NCI-H748 (cell line): Measurements from ENCODE around the gene WDR82.

Experiments
- DNase-seq: peaks from one replicate; lab custom pipeline; 2025; ENCODE audit not compliant: unreplicated experiment; lab: John Stamatoyannopoulos, UW

Gene WDR82, protein sequence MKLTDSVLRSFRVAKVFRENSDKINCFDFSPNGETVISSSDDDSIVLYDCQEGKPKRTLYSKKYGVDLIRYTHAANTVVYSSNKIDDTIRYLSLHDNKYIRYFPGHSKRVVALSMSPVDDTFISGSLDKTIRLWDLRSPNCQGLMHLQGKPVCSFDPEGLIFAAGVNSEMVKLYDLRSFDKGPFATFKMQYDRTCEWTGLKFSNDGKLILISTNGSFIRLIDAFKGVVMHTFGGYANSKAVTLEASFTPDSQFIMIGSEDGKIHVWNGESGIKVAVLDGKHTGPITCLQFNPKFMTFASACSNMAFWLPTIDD

DNA sequence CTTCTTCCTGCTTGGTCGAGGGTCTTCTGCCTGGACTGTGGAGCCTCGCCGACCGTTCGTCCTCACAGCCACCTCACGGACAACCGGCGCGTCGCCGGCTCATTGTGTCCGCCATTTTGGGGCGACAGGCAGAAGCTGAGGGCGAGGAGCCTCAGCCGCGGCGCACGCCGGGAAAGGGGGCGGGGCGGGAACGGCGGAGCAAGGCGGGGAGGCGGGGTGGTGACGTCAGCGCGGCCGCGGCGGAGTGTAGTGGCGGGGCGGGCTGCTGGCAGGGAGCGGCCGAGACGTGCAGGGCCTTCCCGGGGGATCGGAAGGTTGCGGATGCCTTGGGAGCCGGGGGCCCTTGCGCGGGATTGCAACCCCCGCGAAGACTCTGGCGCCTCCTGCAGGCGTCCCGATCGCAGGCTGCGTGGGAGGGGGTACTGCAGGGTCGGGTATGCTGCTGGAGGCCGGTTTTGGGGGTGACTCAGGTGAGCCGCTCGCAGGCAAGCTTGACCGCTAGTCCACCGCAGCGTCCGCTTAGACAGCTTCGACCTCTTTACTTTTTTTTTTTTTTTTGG lies at the start of gene WDR82:
Gene WDR82 (minus strand): TSS at position 140 of the 560 bp plus-strand sequence. CDS start 288 bp downstream, outside the sequence.
- DNase-seq = peak; percentile 90

DNA sequence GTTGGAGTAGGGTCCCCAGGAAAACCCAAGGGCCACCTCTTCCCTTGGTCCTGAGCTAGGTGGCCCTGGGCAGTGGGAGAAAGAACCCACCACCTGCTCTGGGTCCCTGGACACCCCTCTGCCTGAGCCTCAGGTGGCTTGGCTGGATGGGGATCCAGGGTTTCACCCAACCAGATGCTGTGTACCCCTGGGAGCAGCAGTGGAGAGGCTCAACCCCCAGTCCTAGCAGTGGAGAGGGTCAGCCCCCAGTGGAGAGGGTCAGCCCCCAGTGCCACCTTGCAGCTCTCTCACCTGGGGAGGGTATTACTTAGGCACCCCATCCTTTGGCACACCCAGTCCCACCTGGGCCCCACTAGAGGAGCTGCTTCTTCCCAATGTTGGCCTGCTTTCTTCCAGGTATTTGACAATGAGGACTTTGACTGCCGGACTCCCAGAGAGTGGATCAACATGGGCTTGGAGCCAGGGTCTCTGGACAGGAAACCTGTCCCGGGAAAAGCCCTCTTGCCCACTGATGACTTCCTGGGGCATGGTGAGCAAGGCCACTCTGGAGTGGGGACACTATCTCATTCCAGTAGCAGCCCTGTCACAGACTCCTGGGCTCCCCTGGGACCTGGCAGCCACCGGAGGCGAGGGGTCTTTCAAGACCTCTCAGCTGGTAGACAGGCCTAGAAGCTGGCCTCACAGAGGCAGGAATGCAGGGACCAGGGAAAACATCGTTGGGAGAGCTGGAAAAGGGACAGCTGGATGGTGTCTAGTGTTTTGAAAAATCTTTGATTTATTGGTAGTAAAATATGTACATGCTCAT lies 49.2 kb upstream of the WDR82 start:
- no peak for DNase-seq

DNA sequence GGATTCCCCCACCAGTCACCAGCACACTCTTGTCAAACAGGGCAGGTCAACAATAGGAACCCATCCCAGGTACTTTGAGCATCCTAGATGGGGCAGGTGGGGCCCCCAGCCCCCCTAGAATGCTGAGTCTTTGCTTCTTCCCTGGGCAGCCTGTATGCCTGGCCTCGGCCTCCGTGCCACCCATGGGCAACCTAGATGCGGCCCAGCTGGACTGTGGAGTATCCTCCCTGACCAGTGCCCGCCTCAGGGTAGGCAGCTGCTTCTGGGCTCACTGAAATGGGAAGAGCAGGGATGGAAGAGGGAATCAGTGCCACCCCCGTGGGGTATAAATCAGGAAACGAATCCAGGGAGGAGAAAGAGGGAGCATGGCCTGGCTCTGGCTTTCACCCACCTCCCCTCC lies 48.5 kb upstream of the WDR82 start:
- DNase-seq = no peak

DNA sequence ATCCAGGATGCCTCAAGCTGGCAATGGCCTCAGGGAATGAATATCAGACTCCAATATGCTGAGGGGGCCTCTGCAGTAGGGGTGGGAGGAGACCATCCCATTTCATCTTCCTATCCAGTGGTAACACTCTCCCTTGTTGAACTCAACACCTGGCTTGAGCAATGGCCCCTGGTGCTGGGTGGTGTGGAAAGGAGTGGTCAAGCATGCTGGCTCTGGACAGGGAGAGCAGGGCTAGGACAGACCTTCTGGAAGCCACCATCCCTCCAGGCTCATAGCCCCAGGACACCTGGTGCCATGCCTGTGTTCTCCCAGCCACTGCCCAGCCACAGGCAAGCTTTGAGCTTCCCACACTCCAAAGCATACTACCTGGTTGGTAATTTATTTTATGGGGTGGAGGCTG lies 47.2 kb upstream of the WDR82 start:
- DNase-seq = no peak

DNA sequence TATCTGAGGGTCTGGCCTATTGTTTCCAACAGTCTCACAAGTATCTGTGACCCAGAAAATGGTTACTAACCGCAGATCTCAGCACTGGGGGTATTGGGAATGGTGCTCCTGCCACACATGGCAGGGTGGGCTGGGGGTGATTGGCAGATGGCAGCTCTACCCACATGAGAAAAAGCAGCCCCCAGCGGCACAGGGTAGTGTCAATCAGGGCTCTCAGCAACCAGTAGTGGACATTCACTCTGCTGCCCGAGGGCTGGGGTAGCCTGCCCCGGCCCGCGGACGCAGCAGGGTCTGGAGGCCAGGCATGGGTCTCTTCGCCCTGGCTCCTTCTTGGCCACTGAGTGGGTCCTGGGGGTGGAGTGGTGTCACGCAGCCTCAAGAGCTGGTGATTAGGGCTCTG lies 46.2 kb upstream of the WDR82 start:
- no peak for DNase-seq

DNA sequence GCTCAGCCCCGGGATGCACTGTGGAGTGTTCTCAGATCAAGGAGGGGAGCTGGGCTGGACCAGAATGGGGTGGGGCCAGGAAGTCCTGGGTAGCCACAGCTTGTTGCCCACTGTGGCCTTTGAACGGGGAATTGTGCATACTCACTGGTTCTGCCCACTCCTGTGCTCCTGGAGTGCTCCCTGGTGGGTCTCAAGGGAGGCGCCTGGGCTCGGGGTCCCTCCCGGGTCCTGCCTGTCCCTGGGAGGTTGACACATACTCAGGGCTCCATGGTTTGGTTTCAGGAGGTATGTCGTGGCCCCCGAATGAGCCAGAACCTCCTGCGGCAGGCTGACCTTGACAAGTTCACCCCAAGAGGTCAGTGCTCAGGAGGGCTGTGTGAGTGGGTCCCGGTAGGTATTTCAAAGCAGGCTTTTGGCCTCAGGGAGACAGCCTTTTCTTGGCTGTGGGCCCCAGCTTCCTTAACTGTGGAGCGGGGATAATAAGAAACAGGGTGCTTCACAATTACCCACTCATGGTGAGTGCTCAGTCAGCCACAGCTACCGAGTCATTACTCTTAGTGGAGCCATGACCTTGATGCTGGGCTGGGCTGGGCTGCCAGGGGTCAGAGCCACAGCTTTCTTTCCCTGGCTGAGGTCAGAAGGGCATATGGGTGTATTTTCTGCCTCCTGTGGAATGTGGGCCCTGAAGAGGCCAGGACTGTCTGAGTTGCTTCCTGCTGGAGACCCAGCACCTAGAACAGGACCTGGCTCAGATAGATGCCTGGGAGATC lies 45.3 kb upstream of the WDR82 start:
- DNase-seq = no peak

DNA sequence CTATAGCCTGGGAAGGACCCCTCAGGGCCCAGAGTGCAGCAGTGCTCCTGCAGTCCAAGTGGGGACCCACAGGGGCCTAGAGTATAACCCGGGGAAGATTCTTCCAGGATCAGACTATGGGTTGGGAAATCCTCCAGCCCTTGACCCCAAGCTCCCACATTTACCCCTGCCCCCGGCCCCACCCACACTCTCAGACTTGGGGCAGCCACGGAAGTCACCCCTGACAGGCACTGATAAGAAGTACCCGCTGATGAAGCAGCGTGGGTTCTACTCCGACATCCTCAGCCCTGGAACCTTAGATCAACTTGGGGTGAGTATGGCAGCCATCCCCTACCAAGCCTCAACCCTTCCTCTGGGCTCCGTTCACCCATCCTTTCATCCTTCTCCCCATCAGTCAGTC lies 44.0 kb upstream of the WDR82 start:
- DNase-seq = no peak

DNA sequence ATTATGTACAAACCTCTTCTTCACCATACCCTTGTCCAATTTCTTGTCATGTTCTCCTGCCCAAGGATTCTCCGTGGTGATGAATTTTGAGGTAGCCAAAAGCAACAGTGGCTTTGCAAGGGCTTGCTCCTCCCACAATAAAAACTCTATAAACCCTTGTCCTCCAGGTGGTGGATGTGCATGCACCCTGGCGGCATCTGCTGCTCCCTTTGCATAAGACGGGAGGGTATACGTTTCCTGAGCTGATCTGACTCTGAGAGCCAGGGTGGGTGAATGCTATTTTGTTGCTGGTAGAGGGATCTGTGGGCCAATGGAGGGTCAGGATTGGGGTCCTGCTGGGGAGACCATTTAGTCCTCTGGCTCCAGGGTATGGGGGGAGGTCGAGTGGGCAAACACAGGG lies 43.0 kb upstream of the WDR82 start:
- peak; percentile 9 for DNase-seq

DNA sequence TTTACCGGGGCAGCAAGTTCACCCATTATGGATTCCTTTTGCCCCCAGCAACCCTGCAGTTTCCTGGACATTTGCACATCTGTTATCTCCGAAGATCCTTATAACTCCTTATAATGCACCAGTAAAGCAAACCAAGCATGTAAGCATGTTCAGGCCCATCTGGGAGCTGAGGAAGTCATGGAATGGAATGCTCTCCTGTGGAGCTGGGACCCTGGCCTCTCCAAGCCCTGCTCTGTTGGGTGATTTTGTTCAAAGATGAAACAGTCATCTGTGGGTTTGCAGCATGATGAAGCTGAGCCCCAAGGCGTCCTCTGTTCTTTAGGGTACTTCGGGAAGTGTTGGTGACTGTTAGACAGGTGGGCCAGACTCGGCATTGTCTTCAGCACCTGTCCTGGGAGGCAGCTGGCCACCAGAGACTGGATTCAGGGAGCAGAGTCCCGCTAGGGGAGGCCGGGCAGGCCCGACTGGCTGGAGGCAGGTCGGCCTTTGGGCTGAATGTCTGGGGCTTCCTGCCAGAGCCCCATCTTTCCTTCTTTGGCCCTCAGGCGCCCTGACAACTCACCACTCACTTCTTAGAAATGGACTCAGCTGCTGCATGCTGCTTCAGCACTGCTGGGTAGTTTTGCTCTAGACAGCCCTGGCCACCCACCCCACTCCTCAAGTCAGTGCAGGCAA lies 41.6 kb upstream of the WDR82 start:
- DNase-seq = no peak

DNA sequence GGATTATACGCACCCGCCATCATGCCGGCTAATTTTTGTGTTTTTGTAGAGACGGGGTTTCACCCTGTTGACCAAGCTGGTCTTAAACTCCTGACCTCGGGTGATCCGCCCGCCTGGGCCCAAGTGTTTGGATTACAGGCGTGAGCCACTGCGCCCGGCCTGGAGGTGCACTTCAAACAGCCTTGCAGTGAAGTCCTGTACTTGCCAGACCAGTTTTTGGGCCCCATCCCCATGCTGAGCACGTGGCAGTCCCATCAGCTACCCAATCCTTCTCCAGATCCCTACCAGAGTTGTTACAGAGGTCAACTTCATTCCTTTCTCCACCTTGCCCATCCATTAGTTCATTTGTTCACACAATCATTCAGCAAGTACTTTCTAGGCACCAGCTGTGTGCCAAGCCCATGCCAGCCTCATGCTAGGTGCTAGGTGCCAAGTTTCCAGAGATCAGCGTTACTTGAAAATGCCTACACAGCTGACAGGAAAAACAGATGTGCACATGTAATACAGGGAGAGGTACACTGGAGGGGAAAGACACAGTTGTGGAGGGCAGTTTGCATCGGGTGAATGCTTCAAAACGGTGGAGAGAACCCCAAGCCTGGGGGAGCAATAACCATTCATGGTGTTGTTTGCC lies 39.9 kb upstream of the WDR82 start:
- DNase-seq = no peak

DNA sequence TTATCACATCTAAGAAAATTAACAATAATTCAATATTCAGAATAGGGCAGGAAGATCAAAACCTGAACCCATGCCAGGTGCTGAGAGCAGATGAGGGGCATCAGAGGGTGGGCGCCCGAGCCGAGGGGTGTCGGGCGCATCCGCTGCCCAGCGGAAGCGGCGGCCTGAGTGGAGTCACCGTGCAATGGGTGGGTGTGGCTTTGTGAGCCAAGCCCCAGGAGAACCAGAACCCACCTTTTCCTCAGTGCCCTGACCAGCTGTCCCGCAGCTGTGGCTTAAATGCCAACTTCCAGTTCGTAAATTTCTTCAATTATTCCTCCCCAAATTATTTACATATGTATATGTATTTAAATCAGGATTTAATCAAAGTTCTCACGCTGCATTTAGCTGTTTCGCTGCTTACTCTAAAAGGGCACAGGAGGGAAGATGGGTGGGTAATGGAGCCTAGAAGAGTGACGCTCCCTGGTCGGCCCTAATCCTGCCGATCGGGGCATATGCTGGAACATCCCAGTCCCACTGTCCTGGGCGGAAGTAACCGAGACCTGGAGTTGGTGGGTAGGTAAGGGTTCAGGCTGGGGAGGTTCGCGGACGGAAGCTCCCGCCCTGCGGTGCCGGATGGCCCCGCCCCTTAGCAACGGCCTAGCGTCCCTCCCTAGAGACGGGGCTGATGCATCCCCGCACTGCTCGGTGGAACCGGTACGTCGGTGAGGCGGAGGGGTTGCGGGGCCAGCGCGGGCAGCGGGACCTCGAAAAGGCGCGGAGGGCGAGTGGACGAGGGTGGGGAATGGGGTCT lies 39.0 kb upstream of the WDR82 start:
- DNase-seq = peak; percentile 83

DNA sequence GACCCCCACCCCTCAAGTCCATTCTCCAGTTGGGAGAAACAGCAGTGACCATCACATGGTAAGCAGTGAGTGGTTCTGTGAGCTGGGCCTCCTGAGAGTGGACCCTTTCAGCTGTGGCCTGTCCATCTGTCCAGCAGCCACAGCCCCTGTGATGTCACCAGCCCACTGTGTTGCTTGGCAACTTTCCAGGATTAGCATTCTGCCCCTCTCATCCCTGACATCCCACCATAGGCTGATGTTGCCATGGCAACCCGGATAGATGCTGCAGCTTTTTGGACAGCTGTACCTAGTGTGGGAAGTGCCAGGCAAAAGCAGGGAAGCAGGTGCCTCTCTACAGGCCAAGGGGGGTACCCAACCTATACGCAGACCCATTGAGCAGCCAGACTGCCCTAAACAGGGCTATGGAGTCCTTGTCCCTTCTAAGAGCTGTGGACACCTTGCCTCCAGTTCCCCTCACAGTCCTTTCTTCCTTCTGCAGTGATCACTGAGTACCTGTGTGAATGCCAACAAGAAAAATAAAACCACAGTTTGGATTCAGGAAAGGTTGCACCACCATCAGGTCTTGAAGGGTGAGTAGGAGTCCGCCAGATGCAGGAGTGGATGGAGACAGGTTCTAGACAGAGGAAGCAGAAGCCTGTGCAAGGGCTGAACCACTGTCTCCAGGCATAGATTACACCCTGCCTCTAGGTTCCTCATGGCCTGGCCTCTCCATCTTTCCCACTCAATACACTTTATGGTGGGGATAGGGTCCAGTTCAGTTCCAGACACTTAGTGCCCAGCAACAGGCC lies 37.7 kb upstream of the WDR82 start, which contains the start of gene DNAH1:
Gene DNAH1 (plus strand): TSS at position 343 of the 788 bp plus-strand sequence. CDS start 6,124 bp downstream, outside the sequence.
- DNase-seq = peak; percentile 91

DNA sequence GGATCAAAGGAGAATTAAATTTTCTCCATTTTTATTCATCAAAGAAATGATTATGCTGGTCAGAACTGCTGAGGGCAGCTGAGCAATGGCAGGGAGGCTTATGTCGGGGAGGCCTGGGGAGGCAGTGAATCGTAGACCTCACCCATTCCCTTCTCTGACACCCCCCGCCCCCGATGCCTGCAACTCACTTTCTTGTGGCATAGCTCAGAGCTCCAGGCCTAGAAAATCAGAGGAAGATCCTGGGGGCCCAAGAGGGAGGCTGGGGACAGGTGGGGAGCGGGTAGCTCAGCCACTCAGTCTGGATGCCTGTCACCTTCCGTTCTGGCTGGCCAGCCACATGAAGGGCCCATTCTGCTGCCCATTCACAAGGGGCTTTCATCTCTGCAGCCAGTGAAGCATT lies 36.6 kb upstream of the WDR82 start:
- DNase-seq = no peak

DNA sequence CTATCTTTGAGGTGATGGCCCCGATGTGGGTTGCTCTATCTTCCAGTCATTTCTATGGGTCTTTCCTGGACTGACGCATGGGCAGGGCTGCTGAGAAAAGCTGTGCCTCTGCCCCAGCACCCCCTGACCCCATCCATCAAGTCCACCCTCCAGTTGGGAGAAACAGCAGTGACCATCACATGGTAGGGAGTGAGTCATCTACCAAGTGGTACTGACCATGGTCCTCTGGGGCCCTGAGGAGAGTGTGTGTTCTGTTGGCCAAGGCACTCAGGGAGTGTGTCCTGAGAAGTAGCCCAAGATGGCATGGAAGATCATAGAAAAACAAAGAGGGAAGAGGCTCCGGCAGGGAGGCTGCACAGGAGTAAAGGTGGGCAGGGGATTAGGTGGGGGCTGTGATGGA lies 36.0 kb upstream of the WDR82 start:
- DNase-seq = no peak

DNA sequence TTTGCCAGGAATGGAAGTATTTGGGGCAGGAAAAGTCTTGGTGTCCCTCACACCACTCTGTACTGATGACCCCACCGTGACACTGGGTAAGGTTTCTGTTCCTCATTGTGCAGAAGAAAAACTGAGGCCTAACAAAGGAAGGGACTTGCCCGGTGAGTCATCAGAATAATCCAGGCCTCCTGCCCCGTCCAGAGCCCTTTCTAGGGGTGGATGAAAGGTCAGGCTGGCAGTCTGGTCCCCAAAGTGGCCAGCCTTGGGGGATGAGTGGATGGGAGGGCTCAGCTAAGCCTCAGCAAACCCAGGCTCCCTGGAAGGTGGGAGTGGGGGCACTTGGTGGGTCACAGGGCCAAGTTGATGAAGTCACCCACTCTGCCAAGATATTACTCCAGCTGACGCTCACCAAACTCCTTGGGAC lies 35.3 kb upstream of the WDR82 start:
- no peak for DNase-seq

DNA sequence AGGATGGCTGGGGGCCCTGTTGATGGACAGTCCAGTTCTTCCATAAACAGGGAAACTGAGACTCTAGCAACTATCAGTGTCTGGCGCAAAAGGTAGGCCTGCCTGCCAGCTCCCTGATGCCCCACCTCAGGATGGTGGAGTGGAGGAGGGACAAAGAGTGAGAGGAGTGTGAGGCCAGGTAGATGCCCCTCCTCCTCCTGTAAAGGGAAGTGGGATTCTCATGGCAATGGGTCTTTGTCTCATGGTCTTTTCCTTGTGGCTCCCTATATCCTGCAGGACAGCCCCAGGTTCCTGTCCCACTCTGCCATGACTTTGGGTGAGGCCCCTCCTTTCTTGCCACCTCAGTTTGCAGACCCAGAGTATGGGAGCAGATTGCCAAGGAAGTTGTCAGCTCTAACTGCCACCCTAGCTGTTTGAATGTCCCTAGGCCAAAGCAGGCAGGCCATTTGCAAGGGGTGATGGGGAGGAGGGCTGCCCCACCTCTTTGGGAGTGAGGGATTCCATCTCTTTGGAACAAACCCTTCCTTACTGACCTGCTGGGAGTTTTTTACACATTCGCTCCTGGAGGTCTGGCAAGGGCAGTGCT lies 34.8 kb upstream of the WDR82 start:
- DNase-seq = no peak

DNA sequence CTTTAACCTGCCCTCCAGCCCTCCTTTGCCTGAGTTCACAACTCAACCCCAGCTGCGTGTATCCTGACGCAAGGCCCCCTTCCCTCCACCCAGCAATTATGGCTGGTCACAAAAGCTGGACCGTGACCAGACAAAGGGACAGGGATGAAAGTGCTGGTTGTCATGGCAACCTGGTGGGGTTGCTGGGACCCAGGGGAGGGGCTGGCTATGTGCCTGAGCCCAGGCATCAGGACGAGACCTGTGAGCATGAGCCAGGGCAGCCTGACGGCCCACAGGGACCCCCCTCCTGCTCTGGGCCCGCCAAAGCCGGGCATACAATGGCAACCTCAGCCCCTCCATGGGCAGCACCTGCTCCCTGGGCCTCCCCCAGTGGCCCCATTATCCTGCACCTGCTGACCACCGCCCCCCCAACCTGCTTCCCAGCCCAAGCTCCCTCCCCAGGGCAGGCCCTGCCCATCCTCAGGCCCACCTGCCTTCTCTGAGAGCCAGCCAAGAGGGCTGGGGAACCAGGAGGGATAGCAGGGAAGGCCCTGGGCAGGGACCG lies 33.2 kb upstream of the WDR82 start:
- DNase-seq = peak; percentile 99
